ENCODE data around the gene UNC45A.
"Not testable (repeated sequence)": the region's sequence is repeated elsewhere in the genome, so short reads cannot be mapped to it uniquely, and the experiment has no call there.

UNC45A gene

DNA sequence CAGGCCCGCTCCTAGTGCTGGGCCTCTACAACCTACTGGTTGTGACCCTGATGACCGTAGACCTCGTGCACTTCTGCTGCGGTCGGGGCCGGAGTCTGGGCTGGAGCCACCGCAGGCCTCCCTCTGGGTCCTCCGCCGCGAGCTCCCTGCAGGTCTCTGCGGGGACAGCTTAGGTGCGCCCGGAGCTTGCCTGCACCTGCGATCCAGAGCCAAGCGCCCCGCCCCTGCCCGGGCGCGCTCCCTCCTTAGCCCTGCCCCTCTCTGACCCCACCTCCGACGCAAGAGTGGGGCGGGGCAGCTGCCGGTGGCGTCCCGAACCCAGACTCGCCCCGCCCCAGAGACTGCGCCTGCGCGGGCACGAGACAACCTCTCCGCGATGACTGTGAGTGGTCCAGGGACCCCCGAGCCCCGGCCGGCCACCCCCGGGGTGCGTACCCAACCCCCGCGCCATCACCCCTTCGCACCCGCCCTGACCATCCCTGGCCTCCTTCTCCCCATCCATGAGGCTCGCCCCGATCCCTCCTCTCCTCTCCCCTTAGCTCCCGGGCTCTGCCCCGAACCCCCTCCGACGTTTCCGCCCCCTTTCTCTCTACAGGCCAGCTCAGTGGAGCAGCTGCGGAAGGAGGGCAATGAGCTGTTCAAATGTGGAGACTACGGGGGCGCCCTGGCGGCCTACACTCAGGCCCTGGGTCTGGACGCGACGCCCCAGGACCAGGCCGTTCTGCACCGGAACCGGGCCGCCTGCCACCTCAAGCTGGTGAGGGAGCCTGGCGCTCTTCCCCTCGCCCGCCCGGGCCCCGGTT is at the start of gene UNC45A:
Gene UNC45A (plus strand): TSS at position 337 of the 803 bp plus-strand sequence. CDS start 40 bp downstream, at position 377.
- peak; percentile 98 for DNase-seq (ENCODE audit: low spot score)
- FAIRE-seq, result no peak

GRCh38 chr15:90885432-90886290 is 49.4 kb upstream of the UNC45A start:
- DNase-seq (ENCODE audit: low spot score) (peak; percentile 70), FAIRE-seq (peak; percentile 46)

- FAIRE-seq, result no peak
Observed at GRCh38 chr15:90886291-90886614, 48.8 kb upstream of the UNC45A start.

DNA sequence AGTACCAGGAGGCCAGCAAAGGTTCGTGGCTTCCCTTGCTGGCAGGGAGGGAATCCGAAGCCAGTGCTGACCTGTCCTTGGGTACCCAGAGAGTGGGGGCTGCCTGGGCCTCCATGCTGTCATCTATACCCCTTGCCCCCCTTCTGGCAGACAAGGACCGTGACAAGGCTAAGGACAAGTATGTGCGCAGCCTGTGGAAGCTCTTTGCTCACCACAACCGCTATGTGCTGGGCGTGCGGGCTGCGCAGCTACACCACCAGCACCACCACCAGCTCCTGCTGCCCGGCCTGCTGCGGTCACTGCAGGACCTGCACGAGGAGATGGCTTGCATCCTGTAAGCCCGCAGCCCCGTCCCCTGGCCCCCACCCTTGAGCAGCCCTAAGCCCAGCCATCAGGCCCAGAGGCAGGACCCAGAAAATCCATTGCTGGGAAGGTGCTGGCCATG is 48.0 kb upstream of the UNC45A start:
- FAIRE-seq (no peak), DNase-seq (ENCODE audit: low spot score) (no peak)

More at GRCh38 chr15:90886291-90886614, 48.8 kb upstream of the UNC45A start:
- no peak for DNase-seq (ENCODE audit: low spot score)

GRCh38 chr15:90889313-90889730 is 45.8 kb upstream of the UNC45A start:
- FAIRE-seq, result peak; percentile 20

GRCh38 chr15:90889736-90890456 is 45.2 kb upstream of the UNC45A start:
- FAIRE-seq, result no peak
- DNase-seq (ENCODE audit: low spot score), result no peak

More at GRCh38 chr15:90889313-90889730, 45.8 kb upstream of the UNC45A start:
- DNase-seq (ENCODE audit: low spot score), result no peak

- FAIRE-seq (no peak), DNase-seq (ENCODE audit: low spot score) (no peak)
Observed at GRCh38 chr15:90890839-90891238, 44.2 kb upstream of the UNC45A start.

DNA sequence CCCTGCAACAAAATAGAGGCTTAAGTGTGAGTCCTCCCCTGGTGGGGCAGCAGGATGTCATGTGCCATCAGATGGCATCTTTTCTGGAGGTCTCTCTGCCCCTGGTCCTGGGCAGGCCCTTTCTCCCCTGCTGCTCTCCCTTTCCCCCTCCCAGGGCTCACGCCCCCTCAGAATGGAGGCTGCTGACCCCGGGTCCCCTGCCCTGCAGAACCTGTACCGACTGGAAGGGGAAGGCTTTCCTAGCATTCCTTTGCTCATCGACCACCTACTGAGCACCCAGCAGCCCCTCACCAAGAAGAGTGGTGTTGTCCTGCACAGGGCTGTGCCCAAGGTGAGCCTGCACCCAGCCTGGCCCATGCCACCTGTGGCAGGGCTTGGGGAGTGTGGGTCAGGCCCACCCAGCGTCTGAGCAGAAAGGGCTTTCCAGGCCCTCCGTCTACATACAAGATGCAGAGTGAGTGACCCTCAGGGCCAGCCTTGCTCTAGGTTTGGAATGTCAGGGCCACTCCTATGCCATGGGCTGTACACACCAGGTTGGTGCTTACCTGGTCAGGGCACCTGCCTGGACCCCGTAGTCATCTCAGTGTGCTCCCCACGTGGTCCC is 43.6 kb upstream of the UNC45A start:
- FAIRE-seq, result no peak
- no peak for DNase-seq (ENCODE audit: low spot score)

DNA sequence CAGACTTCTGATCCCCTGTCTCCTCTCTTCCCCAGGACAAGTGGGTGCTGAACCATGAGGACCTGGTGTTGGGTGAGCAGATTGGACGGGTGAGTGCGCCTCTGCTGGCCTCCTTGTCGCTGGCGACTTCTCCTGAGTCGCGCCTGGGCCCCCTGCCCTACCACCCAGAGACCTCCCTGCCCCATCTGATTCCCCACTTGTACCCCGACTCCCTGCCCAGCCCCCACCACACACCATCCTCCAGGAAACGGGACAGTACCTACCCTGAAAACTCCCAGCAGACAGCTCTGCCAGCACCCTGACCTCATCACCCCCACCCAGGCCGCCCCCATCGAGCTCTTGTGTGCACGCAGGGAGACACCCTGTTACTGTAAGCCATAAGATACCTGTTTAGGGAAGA is 43.1 kb upstream of the UNC45A start:
- no peak for DNase-seq (ENCODE audit: low spot score)
- no peak for FAIRE-seq

- no peak for FAIRE-seq
Observed at GRCh38 chr15:90892498-90893174, 42.4 kb upstream of the UNC45A start.

DNA sequence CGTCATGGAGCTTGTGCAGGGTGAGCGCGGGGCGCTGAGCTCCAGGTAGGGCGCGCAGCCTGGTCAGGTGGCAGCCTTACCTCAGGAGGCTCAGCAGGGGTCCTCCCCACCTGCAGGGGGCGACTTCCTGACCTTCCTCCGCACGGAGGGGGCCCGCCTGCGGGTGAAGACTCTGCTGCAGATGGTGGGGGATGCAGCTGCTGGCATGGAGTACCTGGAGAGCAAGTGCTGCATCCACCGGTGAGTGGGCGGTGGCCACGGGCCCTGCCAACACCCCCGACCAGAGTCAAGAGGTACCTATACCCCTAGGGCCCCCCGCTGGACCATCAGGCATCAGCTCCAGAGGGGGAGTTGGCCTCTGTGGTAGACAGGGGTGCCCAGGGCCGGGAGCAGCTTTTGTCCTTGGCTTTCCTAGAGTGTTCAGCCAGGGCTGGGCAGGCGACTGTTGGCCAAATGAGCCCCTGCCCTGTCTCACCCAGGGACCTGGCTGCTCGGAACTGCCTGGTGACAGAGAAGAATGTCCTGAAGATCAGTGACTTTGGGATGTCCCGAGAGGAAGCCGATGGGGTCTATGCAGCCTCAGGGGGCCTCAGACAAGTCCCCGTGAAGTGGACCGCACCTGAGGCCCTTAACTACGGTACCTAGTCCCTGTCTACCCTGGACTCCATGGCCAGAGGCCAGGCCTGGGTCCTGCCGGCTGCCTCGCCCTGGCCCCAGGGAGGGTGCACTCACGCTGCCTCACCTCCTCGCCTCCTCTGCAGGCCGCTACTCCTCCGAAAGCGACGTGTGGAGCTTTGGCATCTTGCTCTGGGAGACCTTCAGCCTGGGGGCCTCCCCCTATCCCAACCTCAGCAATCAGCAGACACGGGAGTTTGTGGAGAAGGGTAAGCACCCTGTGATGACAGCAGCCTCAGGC is 41.7 kb upstream of the UNC45A start:
- FAIRE-seq (no peak), DNase-seq (ENCODE audit: low spot score) (peak; percentile 90)

More at GRCh38 chr15:90892498-90893174, 42.4 kb upstream of the UNC45A start:
- no peak for DNase-seq (ENCODE audit: low spot score)

DNA sequence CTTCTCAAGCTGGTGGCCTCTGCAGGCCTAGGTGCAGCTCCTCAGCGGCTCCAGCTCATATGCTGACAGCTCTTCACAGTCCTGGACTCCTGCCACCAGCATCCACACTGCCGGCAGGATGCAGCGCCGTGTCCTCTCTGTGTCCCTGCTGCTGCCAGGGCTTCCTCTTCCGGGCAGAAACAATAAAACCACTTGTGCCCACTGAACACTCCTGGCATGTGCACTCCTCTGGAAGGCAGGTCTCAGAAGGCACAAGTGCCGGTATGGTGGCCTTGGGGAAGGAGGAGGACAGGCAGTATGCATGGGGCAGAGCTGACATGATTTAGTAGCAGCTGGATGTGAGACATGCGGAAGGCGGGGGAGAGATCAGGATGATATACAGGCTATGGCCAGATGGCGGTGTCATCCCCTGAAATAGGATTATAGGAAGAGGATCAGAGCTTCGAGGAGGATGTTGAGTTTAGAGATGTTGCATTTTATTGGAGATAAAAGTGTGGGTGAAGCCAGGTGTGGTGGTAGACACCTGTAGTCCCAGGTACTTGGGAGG is 39.4 kb upstream of the UNC45A start:
- DNase-seq (ENCODE audit: low spot score) (no peak), FAIRE-seq (no peak)

- DNase-seq (ENCODE audit: low spot score); FAIRE-seq: not testable (repeated sequence)
Observed at GRCh38 chr15:90897131-90897655, 37.9 kb upstream of the UNC45A start.

- DNase-seq (ENCODE audit: low spot score) (no peak), FAIRE-seq (no peak)
Observed at GRCh38 chr15:90901175-90902039, 33.7 kb upstream of the UNC45A start.

GRCh38 chr15:90902040-90902839 is 32.8 kb upstream of the UNC45A start:
- DNase-seq (ENCODE audit: low spot score) (peak; percentile 97), FAIRE-seq (peak; percentile 35)

DNA sequence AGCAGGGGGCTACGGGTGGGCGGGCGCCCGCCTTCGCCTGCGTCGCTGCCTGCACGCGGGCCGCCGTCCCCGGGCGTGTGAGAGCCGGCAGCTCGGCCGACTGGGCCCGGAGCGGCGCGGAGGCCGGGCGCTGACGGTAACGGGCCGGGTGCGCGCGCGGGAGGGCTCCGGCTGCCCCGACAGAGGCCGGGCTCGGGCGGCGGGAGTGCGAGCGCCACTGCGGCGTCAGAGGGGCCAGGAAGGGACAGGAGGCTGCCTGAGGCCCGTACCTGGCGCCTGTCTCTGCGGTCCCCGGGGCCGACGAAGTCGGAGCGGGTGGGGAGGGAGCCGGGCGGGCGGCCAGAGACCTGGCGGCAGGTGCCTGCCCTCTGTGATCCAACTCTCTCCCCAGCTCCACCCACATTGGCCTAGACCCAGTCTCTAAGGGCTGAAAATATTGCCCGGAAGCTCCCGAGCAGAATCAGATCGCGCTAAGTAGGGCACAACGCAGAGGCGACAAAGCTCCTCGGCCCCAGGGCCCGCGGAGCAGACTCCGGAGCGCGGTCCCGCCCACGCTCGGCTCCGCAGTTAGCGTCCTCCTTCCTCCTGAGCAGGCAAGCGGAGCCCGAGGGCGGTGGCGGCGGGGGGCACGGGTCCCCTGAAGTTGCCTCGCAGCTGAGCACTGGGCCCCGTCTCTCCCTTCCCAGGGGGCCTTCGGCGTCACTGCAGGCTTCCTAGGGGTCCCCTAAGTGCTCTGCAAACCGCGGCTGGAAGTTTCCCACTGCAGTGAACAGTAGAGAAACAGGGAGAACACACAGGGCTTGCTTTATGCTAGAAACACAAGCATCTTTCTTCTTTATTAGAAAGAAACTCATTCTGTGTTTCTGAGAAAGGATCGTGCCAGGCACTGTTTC is 32.0 kb upstream of the UNC45A start, which contains the start of gene MAN2A2:
Gene MAN2A2 (plus strand): TSS at position 463 of the 893 bp plus-strand sequence. CDS start 906 bp downstream, outside the sequence.
- DNase-seq (ENCODE audit: low spot score) (peak; percentile 69), FAIRE-seq (no peak)
